Left kidney (tissue), 2 donors: ENCODE measurements around the gene SLC34A3. TPM values are rescaled to one million over a fixed set of nuclear protein-coding genes. Genes with fewer than 3 reads are reported as not detected.
"Not testable (repeated sequence)": the region's sequence is repeated elsewhere in the genome, so short reads cannot be mapped to it uniquely, and the experiment has no call there.

Experiments used
- DNase-seq: peaks from one replicate; pipeline ENCODE4 v3.0.0-alpha.2; 2013
- polyA plus RNA-seq: library from polyadenylated mRNA; unstranded; fragments of 120-200 nt; gene quantifications from one replicate; pipeline ENCODE4 v1.2.1, GENCODE V29; 2013; ENCODE audit not compliant: insufficient read length

Gene SLC34A3
- polyA plus RNA-seq, 1 donor, result 7.4 TPM

GRCh38 chr9:137255448-137256114 is 24.9 kb downstream of the SLC34A3 start:
- no peak for DNase-seq

- DNase-seq, result no peak
Measured at GRCh38 chr9:137256362-137256761, 25.7 kb downstream of the SLC34A3 start.

GRCh38 chr9:137256856-137257255 is 26.2 kb downstream of the SLC34A3 start:
- no peak for DNase-seq

- not testable (repeated sequence) for DNase-seq
Measured at GRCh38 chr9:137262173-137262908, 31.6 kb downstream of the SLC34A3 start.

- DNase-seq, result no peak
Measured at GRCh38 chr9:137262909-137263285, 32.2 kb downstream of the SLC34A3 start.

GRCh38 chr9:137263506-137263905 is 32.8 kb downstream of the SLC34A3 start:
- DNase-seq, result no peak

DNA sequence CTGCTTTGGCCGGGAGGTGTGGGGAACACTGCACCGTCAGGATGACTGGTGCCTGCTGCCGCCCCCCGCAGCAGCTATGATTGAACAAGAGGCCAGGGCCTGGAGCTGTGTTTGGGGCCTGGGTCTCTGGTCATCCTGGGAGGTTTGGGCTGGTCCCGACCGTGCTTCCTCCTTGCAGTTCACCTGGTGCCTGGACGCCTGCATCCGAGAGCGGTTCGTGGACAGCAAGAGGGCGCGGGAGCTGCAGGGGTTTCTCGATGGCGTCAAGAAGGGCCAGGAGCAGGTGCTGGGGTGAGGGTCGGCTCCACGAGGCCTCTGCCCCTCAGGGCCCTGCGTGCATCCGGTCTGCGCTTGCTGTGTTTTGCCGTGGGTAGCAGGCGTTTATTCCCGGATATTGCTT is 33.4 kb downstream of the SLC34A3 start:
- no peak for DNase-seq

GRCh38 chr9:137265496-137266161 is 34.9 kb downstream of the SLC34A3 start:
- no peak for DNase-seq

DNA sequence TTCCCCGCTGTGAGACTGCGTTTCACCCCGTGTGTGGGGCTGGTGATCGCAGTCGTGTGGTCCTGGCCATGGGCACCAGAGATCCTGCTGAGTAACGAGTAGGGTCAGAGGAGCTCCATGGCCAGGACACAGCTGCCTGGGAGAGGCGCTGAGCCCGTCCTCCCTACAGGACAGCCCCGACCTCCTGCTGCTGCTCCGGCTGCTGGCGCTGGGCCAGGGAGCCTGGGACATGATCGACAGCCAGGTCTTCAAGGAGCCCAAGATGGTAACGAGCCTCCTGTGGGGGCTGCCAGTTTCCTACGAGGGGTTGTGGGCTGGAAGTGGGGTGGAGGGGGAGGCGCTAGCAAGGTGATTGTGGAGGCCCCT is 35.4 kb downstream of the SLC34A3 start:
- DNase-seq, result no peak

DNA sequence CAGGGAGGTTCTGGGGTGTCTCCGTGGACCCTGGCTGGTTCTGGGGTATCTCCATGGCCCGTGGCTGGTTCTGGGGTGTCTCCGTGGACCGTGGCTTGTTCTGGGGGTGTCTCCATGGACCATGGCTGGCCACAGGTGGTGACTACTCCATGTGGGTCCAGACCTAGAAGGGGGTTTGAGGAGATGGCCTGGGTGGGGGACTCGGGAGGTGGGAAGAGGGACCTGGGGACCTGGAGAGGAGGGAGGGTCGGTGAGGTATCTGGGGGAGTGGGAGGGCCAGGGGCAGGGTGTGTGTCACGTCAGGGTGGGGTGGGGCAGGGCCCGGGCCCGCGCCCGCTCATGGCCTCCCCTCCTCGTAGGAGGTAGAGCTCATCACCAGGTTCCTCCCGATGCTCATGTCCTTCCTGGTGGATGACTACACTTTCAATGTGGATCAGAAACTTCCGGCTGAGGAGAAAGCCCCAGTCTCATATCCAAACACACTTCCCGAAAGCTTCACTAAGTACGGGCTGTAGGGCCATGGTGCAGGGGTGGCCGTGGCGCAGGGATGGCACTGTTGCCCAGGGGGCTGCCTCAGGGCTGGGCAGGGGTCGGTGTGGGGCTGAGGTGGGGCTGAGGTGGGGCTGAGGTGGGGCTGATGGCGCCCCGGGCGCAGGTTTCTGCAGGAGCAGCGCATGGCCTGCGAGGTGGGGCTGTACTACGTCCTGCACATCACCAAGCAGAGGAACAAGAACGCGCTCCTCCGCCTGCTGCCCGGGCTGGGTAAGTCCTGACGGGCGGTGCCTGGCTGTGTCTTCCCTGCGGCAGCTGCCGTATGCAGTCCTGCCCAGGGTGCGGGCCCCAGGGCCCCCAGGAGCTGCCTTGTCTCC is 36.1 kb downstream of the SLC34A3 start:
- no peak for DNase-seq

- no peak for DNase-seq
Measured at GRCh38 chr9:137267933-137268355, 37.2 kb downstream of the SLC34A3 start.

DNA sequence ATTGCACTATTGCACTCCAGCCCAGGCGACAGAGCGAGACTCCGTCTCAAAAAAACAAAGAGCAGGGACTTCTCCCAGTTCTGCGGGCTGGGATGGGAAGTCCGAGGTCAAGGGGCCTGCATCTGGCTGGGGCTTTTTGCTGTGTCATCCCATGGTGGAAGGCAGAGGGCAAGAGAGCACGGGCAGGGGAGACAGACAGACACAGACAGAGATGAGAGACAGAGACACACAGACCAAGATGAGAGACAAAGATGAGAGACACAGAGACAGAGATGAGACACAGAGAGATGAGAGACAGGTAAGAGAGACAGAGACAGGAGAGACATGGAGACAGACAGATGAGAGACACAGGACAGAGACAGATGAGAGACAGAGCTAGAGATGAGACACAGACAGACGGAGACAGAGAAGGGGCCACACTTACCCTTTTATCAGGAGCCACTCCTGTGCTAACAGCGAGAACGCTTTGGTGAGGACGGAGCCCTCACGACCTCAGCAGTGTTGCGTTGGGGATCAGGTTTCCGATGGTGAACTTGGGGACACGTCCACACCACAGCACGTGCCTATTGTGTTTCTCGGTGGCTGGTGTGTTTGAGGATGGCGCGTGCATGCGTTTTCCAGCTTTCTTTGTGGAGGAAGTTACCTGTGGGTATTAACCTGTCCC is 38.0 kb downstream of the SLC34A3 start:
- DNase-seq, result no peak

- DNase-seq, result no peak
Measured at GRCh38 chr9:137269231-137269772, 38.6 kb downstream of the SLC34A3 start.

DNA sequence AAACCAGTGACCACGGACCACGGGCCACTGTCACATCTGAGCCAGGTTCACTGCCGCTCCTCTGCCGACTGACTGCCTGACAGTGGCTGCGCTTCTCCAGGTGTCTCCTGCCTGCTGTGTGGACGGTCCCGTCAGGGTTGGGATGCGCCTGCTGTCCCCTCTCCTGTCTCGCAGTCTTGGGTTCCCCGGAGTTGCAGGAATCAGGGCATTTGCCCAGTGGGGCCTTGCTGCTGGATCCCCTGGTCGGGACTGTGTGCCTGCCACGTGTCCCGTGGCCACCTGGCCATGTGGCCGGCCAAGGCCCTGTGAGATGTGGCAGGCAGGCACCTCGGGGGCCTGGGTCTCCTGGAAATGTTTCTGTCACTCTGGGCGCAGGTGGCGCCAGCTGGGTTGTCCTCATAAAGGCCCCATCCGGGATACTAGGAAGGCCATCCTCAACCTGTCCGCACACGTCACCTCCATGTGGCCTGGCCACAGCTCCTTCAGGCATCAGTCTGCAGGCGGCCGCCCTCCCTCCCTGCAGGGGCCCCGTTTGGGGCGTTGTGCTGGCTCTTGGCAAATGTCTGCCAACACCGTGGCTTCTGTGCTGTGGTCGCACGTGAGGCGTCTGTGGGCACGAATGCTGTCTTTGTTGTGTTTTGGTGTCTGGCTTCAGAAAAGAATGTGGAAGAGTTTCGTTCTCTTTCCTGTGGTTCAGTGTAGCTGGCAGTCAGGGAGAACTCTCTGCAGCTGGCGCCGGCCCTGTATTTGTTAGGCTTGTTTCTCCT is 40.4 kb downstream of the SLC34A3 start:
- DNase-seq, result no peak

- DNase-seq, result no peak
Measured at GRCh38 chr9:137271696-137272076, 41.0 kb downstream of the SLC34A3 start.

DNA sequence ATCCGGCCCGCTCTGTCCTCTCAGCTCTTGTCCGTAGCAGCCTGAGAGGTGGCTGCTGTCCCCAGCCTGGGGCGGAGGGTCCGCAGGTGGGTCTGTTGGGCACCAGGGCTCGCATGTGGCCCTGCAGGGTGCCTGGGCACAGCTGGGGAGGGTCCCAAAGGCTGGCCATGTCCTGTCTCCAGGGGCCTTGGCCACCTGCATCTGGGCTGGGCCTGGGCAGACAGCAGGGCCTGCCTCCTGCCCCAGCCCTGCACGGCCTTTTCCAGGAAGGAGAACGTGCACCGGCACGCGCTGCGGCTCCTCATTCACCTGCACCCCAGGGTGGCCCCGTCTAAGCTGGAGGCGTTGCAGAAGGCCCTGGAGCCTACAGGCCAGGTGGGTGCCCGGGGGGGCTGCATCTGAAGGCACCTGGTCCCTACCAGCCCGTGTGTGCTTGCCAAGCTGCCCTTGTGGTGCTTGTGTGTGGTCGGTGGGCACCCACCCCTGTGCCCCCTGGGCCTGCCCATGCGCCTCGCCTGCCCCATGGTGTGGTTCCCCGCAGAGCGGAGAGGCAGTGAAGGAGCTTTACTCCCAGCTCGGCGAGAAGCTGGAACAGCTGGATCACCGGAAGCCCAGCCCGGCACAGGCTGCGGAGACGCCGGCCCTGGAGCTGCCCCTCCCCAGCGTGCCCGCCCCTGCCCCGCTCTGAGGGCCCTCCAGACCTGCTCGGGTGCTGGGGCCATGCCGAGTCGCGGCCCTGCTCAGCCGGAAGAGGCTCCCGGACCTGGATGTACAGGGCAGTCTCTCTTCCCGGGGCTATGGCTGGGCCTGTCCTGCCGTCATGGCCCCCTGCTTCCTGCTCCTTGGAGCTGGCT is 41.8 kb downstream of the SLC34A3 start:
- no peak for DNase-seq

- no peak for DNase-seq
Measured at GRCh38 chr9:137273095-137273490, 42.4 kb downstream of the SLC34A3 start.

- DNase-seq, result no peak
Measured at GRCh38 chr9:137273611-137274320, 43.1 kb downstream of the SLC34A3 start.

- no peak for DNase-seq
Measured at GRCh38 chr9:137275203-137275587, 44.5 kb downstream of the SLC34A3 start.
